Sigmoid colon (tissue), 7 donors: Measurements from ENCODE around the gene CA9. TPM values are rescaled to one million over a fixed set of nuclear protein-coding genes. Genes with fewer than 3 reads are reported as not detected.
A peak's percentile ranks its signal among the peaks of the same experiment; 100 is the strongest.

ENCODE experiments used
- DNase-seq: peaks from one replicate; pipeline ENCODE4 v3.0.0-alpha.2; 2019
- H3K27ac ChIP-seq, 4 donors: fragments of 200-600 bp; sonication (generic); one replicate each; pipeline ENCODE4 v1.5.1; 2016 to 2019; ENCODE audit warnings: mild to moderate bottlenecking in 1 of 4
- H3K27me3 ChIP-seq, 3 donors: fragments of 200-600 bp; sonication (generic); one replicate each; pipeline ENCODE4 v1.5.1; 2019; ENCODE audit warnings: mild to moderate bottlenecking in 1 of 3
- H3K36me3 ChIP-seq, 4 donors: fragments of 200-600 bp; sonication (generic); one replicate each; pipeline ENCODE4 v1.5.1; 2016 to 2019
- H3K4me1 ChIP-seq, 4 donors: fragments of 200-600 bp; sonication (generic); one replicate each; pipeline ENCODE4 v1.5.1; 2017 to 2019
- H3K4me3 ChIP-seq, 4 donors: fragments of 200-600 bp; sonication (generic); one replicate each; pipeline ENCODE4 v1.5.1; 2017 to 2019; ENCODE audit warnings: mild to moderate bottlenecking in 2 of 4, moderate library complexity in 1 of 4
- H3K9me3 ChIP-seq, 4 donors: fragments of 200-600 bp in 3 of 4; sonication (generic) in 3 of 4; one replicate each; pipeline versions ENCODE4 v1.5.1 to v1.6.1; 2013 to 2019
- EP300 ChIP-seq, 4 donors: sonication (generic); formaldehyde crosslinking; IDR thresholded peaks; one replicate each; pipeline ENCODE4 v1.6.1; 2017; ENCODE audit warnings: antibody characterized with exemption in 4 of 4
- POLR2A ChIP-seq, 2 donors: fragments of 450-650 bp; IDR thresholded peaks; one replicate each; pipeline ENCODE4 v1.6.1; 2016; ENCODE audit warnings: antibody characterized with exemption in 2 of 2, mild to moderate bottlenecking in 2 of 2, moderate library complexity in 2 of 2
- POLR2AphosphoS5 ChIP-seq, 4 donors: sonication (generic); formaldehyde crosslinking; IDR thresholded peaks; one replicate each; pipeline ENCODE4 v1.6.1; 2017; ENCODE audit warnings: antibody characterized with exemption in 4 of 4
- WGBS, 2 donors: extraction: QIAGEN DNeasy Blood & Tissue Kit; methylation state at CpG; one replicate each; pipeline ENCODE4 v1.1.7; 2013; 5-methylcytosine and 5-hydroxymethylcytosine counted together
- intact Hi-C: fragments of 100-400 bp; cut with DNase I; formaldehyde crosslinking; loops from one replicate; pipeline ENCODE4 v1.15.1; 2023
- polyA plus RNA-seq, 3 donors: library from polyadenylated mRNA; stranded (reverse); fragments of 200-250 nt; gene quantifications; one replicate each; pipeline ENCODE4 v1.2.3, GENCODE V29; 2013
- total RNA-seq, 4 donors: library from RNA; depleted of rRNA; stranded (reverse); fragments of >200 nt; gene quantifications; one replicate each; pipeline ENCODE4 v1.1.0, GENCODE V29; 2016
- TF ChIP-seq, protein P1 (sequence below), 4 experiments: fragments of 450-650 bp in 3 of 4; fragments of 200-600 bp in 1 of 4; IDR thresholded peaks; one replicate each; pipeline ENCODE4 v1.5.1; 2016 to 2019; ENCODE audit warnings: antibody characterized with exemption in 4 of 4, mild to moderate bottlenecking in 3 of 4, moderate library complexity in 2 of 4
- donor health status: healthy with polysubstance abuse.
- donor health status: Bipolar disorder and iron deficiency.
- donor health status: healthy.

The CA9 gene
- total and polyA plus RNA-seq, 7 donors: 0.33 to 1.7 (median 0.71) TPM; not detected in 4

DNA sequence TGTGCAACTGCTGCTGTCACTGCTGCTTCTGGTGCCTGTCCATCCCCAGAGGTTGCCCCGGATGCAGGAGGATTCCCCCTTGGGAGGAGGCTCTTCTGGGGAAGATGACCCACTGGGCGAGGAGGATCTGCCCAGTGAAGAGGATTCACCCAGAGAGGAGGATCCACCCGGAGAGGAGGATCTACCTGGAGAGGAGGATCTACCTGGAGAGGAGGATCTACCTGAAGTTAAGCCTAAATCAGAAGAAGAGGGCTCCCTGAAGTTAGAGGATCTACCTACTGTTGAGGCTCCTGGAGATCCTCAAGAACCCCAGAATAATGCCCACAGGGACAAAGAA lies 265 bp downstream of the CA9 start:
- TF ChIP-seq EP300 (IDR thresholded peaks at IDR 0.05) (no peak), POLR2AphosphoS5 (IDR thresholded peaks at IDR 0.05) (no peak), POLR2A (IDR thresholded peaks at IDR 0.05) (no peak)
- TF ChIP-seq, protein P1, sequence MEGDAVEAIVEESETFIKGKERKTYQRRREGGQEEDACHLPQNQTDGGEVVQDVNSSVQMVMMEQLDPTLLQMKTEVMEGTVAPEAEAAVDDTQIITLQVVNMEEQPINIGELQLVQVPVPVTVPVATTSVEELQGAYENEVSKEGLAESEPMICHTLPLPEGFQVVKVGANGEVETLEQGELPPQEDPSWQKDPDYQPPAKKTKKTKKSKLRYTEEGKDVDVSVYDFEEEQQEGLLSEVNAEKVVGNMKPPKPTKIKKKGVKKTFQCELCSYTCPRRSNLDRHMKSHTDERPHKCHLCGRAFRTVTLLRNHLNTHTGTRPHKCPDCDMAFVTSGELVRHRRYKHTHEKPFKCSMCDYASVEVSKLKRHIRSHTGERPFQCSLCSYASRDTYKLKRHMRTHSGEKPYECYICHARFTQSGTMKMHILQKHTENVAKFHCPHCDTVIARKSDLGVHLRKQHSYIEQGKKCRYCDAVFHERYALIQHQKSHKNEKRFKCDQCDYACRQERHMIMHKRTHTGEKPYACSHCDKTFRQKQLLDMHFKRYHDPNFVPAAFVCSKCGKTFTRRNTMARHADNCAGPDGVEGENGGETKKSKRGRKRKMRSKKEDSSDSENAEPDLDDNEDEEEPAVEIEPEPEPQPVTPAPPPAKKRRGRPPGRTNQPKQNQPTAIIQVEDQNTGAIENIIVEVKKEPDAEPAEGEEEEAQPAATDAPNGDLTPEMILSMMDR (IDR thresholded peaks at IDR 0.05): no peak
- Histone ChIP-seq H3K36me3 (no peaks in the 10 kb centered on the region), H3K4me1 (peaks cover 0 to 28% (median 26%) of the 10 kb centered on the region in 4 donors), H3K9me3 (no peaks in the 10 kb centered on the region), H3K4me3 (no peak overlapping the region), H3K27me3 (no peaks in the 10 kb centered on the region), H3K27ac (peak overlapping the region; percentile 12 to 64 (median 54))
- DNase-seq: no peak
- 62 to 81% methylated on average over 3 of the region's 3 CpGs for WGBS, 2 donors
- intact Hi-C loops: no loop called here

DNA sequence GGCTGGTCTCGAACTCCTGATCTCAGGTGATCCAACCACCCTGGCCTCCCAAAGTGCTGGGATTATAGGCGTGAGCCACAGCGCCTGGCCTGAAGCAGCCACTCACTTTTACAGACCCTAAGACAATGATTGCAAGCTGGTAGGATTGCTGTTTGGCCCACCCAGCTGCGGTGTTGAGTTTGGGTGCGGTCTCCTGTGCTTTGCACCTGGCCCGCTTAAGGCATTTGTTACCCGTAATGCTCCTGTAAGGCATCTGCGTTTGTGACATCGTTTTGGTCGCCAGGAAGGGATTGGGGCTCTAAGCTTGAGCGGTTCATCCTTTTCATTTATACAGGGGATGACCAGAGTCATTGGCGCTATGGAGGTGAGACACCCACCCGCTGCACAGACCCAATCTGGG lies 1.5 kb downstream of the CA9 start:
- WGBS, 2 donors: 32 to 45% methylated on average over 13 of the region's 13 CpGs
- Histone ChIP-seq H3K27me3 (no peaks in the 10 kb centered on the region), H3K4me3 (peak overlapping the region; percentile 37 to 56 (median 48)), H3K9me3 (no peaks in the 10 kb centered on the region), H3K4me1 (peaks cover 0 to 28% (median 26%) of the 10 kb centered on the region in 4 donors), H3K27ac (peak overlapping the region in 1 of 4 donors; percentile 52), H3K36me3 (no peaks in the 10 kb centered on the region)
- intact Hi-C loops: loop anchor here (1.0 kb wide), 1 partner anchor 9 kb away; no protein-coding TSS in a partner anchor
- TF ChIP-seq, protein P1 (IDR thresholded peaks at IDR 0.05): no peak
- no peak for TF ChIP-seq POLR2A (IDR thresholded peaks at IDR 0.05)
- no peak for TF ChIP-seq EP300 (IDR thresholded peaks at IDR 0.05)
- TF ChIP-seq POLR2AphosphoS5 (IDR thresholded peaks at IDR 0.05): no peak
- no peak for DNase-seq

DNA sequence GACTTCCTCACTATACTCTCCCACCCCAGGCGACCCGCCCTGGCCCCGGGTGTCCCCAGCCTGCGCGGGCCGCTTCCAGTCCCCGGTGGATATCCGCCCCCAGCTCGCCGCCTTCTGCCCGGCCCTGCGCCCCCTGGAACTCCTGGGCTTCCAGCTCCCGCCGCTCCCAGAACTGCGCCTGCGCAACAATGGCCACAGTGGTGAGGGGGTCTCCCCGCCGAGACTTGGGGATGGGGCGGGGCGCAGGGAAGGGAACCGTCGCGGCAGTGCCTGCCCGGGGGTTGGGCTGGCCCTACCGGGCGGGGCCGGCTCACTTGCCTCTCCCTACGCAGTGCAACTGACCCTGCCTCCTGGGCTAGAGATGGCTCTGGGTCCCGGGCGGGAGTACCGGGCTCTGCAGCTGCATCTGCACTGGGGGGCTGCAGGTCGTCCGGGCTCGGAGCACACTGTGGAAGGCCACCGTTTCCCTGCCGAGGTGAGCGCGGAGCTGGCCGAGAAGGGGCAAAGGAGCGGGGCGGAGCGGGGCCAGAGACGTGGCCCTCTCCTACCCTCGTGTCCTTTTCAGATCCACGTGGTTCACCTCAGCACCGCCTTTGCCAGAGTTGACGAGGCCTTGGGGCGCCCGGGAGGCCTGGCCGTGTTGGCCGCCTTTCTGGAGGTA lies 2.1 kb downstream of the CA9 start:
- WGBS, 2 donors: 10% methylated on average over 51 of the region's 51 CpGs
- peak overlapping the region; percentile 37 to 56 (median 48) for H3K4me3 ChIP-seq
- H3K27me3 ChIP-seq: no peaks in the 10 kb centered on the region
- H3K36me3 ChIP-seq: no peaks in the 10 kb centered on the region
- no peak for DNase-seq
- H3K9me3 ChIP-seq: no peaks in the 10 kb centered on the region
- intact Hi-C loops: loop anchor here (1.0 kb wide), 1 partner anchor 10 kb away; no protein-coding TSS in a partner anchor
- no peak for TF ChIP-seq POLR2A (IDR thresholded peaks at IDR 0.05)
- TF ChIP-seq POLR2AphosphoS5 (IDR thresholded peaks at IDR 0.05): peak in 2 of 4 donors; percentile 18 to 25
- TF ChIP-seq, protein P1 (IDR thresholded peaks at IDR 0.05): no peak
- H3K27ac ChIP-seq: peak overlapping the region in 3 of 4 donors; percentile 13 to 52 (median 28)
- H3K4me1 ChIP-seq: peaks cover 0 to 28% (median 26%) of the 10 kb centered on the region in 4 donors

DNA sequence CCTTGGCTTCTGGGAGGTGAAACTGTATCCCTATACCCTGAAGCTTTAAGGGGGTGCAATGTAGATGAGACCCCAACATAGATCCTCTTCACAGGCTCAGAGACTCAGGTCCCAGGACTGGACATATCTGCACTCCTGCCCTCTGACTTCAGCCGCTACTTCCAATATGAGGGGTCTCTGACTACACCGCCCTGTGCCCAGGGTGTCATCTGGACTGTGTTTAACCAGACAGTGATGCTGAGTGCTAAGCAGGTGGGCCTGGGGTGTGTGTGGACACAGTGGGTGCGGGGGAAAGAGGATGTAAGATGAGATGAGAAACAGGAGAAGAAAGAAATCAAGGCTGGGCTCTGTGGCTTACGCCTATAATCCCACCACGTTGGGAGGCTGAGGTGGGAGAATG lies 5.4 kb downstream of the CA9 start:
- no peak overlapping the region for H3K4me3 ChIP-seq
- peaks cover 18 to 25% (median 20%) of the 10 kb centered on the region in 4 donors for H3K36me3 ChIP-seq
- 91 to 94% methylated on average over 5 of the region's 5 CpGs for WGBS, 2 donors
- peaks cover 0 to 45% (median 41%) of the 10 kb centered on the region in 4 donors for H3K4me1 ChIP-seq
- no peak for TF ChIP-seq POLR2A (IDR thresholded peaks at IDR 0.05)
- no peak for TF ChIP-seq EP300 (IDR thresholded peaks at IDR 0.05)
- TF ChIP-seq POLR2AphosphoS5 (IDR thresholded peaks at IDR 0.05): peak in 3 of 4 donors; percentile 16 to 72 (median 65)
- TF ChIP-seq, protein P1 (IDR thresholded peaks at IDR 0.05): no peak
- DNase-seq: no peak
- H3K9me3 ChIP-seq: no peaks in the 10 kb centered on the region
- H3K27ac ChIP-seq: peak overlapping the region; percentile 95 to 100 (median 98)
- intact Hi-C loops: no loop called here
- H3K27me3 ChIP-seq: no peaks in the 10 kb centered on the region
